Activated CD8-positive, alpha-beta memory T cell treated with anti-CD3 and anti-CD28 coated beads, Interleukin-2, amount 50 U/mL, for 24 hours (primary cell): Measurements from ENCODE around the gene RAPGEF4.

Experiments
- DNase-seq: peaks from one replicate; pipeline ENCODE4 v3.0.0-alpha.2; 2020; ENCODE audit errors: extremely low read depth

Gene RAPGEF4

GRCh38 chr2:172823261-172823850 lies 87.7 kb downstream of the RAPGEF4 start:
- DNase-seq = no peak

- no peak for DNase-seq
These were observed 90.9 kb downstream of the RAPGEF4 start for GRCh38 chr2:172826522-172826921.

GRCh38 chr2:172829229-172829628 lies 93.6 kb downstream of the RAPGEF4 start:
- DNase-seq = no peak

- DNase-seq = no peak
These were observed 94.8 kb downstream of the RAPGEF4 start for GRCh38 chr2:172830482-172830881.

- DNase-seq = no peak
These were observed 98.3 kb downstream of the RAPGEF4 start for GRCh38 chr2:172833898-172834297.

- DNase-seq = no peak
These were observed 99.2 kb downstream of the RAPGEF4 start for GRCh38 chr2:172834881-172835280.

- no peak for DNase-seq
These were observed 100.7 kb downstream of the RAPGEF4 start for GRCh38 chr2:172836347-172836821.

GRCh38 chr2:172836827-172837226 lies 101.2 kb downstream of the RAPGEF4 start:
- DNase-seq = no peak

GRCh38 chr2:172839446-172839845 lies 103.8 kb downstream of the RAPGEF4 start:
- DNase-seq = no peak

GRCh38 chr2:172842511-172843265 lies 107.0 kb downstream of the RAPGEF4 start:
- no peak for DNase-seq

- DNase-seq = no peak
These were observed 107.6 kb downstream of the RAPGEF4 start for GRCh38 chr2:172843266-172843582.

- no peak for DNase-seq
These were observed 108.5 kb downstream of the RAPGEF4 start for GRCh38 chr2:172843902-172844715.

GRCh38 chr2:172845028-172845630 lies 109.5 kb downstream of the RAPGEF4 start:
- DNase-seq = no peak

- DNase-seq = no peak
These were observed 110.9 kb downstream of the RAPGEF4 start for GRCh38 chr2:172846551-172846950.

GRCh38 chr2:172847188-172847587 lies 111.5 kb downstream of the RAPGEF4 start:
- DNase-seq = no peak

- no peak for DNase-seq
These were observed 112.9 kb downstream of the RAPGEF4 start for GRCh38 chr2:172848519-172848918.

GRCh38 chr2:172849519-172850217 lies 114.0 kb downstream of the RAPGEF4 start:
- no peak for DNase-seq

GRCh38 chr2:172855588-172855987 lies 119.9 kb downstream of the RAPGEF4 start:
- DNase-seq = no peak

GRCh38 chr2:172856606-172857005 lies 121.0 kb downstream of the RAPGEF4 start:
- no peak for DNase-seq

GRCh38 chr2:172858473-172858745 lies 122.8 kb downstream of the RAPGEF4 start:
- DNase-seq = no peak

- DNase-seq = no peak
These were observed 124.1 kb downstream of the RAPGEF4 start for GRCh38 chr2:172859581-172860335.
